H9 (cell line): ENCODE results near the gene TEDDM1. TPM values are rescaled to one million over a fixed set of nuclear protein-coding genes. Genes with fewer than 3 reads are reported as not detected.

Experiments
- DNase-seq: peaks from one replicate; pipeline ENCODE4 v3.0.0-alpha.2; 2017
- H2AFZ ChIP-seq: one replicate; pipeline ENCODE4 v1.6.1; 2013; ENCODE audit warnings: mild to moderate bottlenecking, low read length, control low read depth, moderate library complexity
- H2AK5ac ChIP-seq: 2 replicates; pipeline ENCODE4 v1.6.1; 2013; ENCODE audit warnings: low read length, control low read depth, mixed read lengths; ENCODE audit not compliant: insufficient read length
- H2BK120ac ChIP-seq: one replicate; pipeline ENCODE4 v1.6.1; 2013; ENCODE audit warnings: low read depth, mild to moderate bottlenecking, low read length, control low read depth, inconsistent platforms; ENCODE audit not compliant: poor library complexity, severe bottlenecking
- H2BK12ac ChIP-seq: 2 replicates; pipeline ENCODE4 v1.6.1; 2013; ENCODE audit warnings: low read length, control low read depth, mixed read lengths, low read depth; ENCODE audit not compliant: insufficient read length
- H2BK15ac ChIP-seq: 2 replicates; pipeline ENCODE4 v1.6.1; 2013; ENCODE audit warnings: low read depth, low read length, control low read depth
- H2BK20ac ChIP-seq: one replicate; pipeline ENCODE4 v1.6.1; 2013; ENCODE audit warnings: low read depth, mild to moderate bottlenecking, low read length, control low read depth, inconsistent platforms; ENCODE audit not compliant: poor library complexity, severe bottlenecking
- H2BK5ac ChIP-seq: 2 replicates; pipeline ENCODE4 v1.6.1; 2013; ENCODE audit warnings: low read length, control low read depth, mixed read lengths; ENCODE audit not compliant: insufficient read length
- H3K14ac ChIP-seq: 2 replicates; pipeline ENCODE4 v1.6.1; 2013; ENCODE audit warnings: low read length, control low read depth; ENCODE audit not compliant: insufficient read depth
- H3K18ac ChIP-seq: 2 replicates; pipeline ENCODE4 v1.6.1; 2013; ENCODE audit warnings: low read depth, mild to moderate bottlenecking, mixed read lengths, low read length, control low read depth; ENCODE audit not compliant: insufficient read length
- H3K23ac ChIP-seq: 2 replicates; pipeline ENCODE4 v1.6.1; 2013; ENCODE audit warnings: low read length, control low read depth, mixed read lengths, low read depth; ENCODE audit not compliant: insufficient read length
- H3K23me2 ChIP-seq: 2 replicates; pipeline ENCODE4 v1.6.1; 2013; ENCODE audit warnings: low read depth, mild to moderate bottlenecking, mixed read lengths, low read length, control low read depth; ENCODE audit not compliant: insufficient read length, poor library complexity, severe bottlenecking
- H3K27ac ChIP-seq: 2 replicates; pipeline ENCODE4 v1.5.1; 2013; ENCODE audit warnings: low read length, control low read depth, mixed read lengths, low read depth; ENCODE audit not compliant: insufficient read length
- H3K27me3 ChIP-seq: 2 replicates; pipeline ENCODE4 v1.6.1; 2013; ENCODE audit warnings: low read length, control low read depth, inconsistent platforms; ENCODE audit not compliant: insufficient read depth
- H3K4ac ChIP-seq: 2 replicates; pipeline ENCODE4 v1.6.1; 2013; ENCODE audit warnings: low read depth, mild to moderate bottlenecking, control low read depth, inconsistent platforms, low read length, moderate library complexity
- H3K4me1 ChIP-seq: 2 replicates; pipeline ENCODE4 v1.6.1; 2013; ENCODE audit warnings: low read length, control low read depth, inconsistent platforms; ENCODE audit not compliant: insufficient read depth
- H3K4me2 ChIP-seq: 2 replicates; pipeline ENCODE4 v1.6.1; 2013; ENCODE audit warnings: low read length, control low read depth, mixed read lengths; ENCODE audit not compliant: insufficient read length, insufficient read depth
- H3K56ac ChIP-seq: 2 replicates; pipeline ENCODE4 v1.6.1; 2013; ENCODE audit warnings: low read depth, mild to moderate bottlenecking, mixed read lengths, low read length, control low read depth; ENCODE audit not compliant: insufficient read length
- H3K79me1 ChIP-seq: 2 replicates; pipeline ENCODE4 v1.6.1; 2013; ENCODE audit warnings: low read depth, mild to moderate bottlenecking, moderate library complexity, low read length, control low read depth, inconsistent platforms; ENCODE audit not compliant: insufficient read depth, poor library complexity, severe bottlenecking
- H3K79me2 ChIP-seq: 2 replicates; pipeline ENCODE4 v1.6.1; 2013; ENCODE audit warnings: low read length, control low read depth, inconsistent platforms; ENCODE audit not compliant: insufficient read depth
- H3K9ac ChIP-seq: 2 replicates; pipeline ENCODE4 v1.6.1; 2013; ENCODE audit warnings: low read length, control low read depth, mixed read lengths; ENCODE audit not compliant: insufficient read length; ENCODE audit errors: extremely low read depth
- H3K9me3 ChIP-seq: one replicate; pipeline ENCODE4 v1.6.1; 2013; ENCODE audit warnings: low read depth, low read length, inconsistent platforms; ENCODE audit not compliant: control insufficient read depth
- H3T11ph ChIP-seq: one replicate; pipeline ENCODE4 v1.6.1; 2013; ENCODE audit warnings: mild to moderate bottlenecking, low read length, control low read depth, inconsistent platforms
- H4K20me1 ChIP-seq: one replicate; pipeline ENCODE4 v1.6.1; 2013; ENCODE audit not compliant: control insufficient read depth, insufficient read length, insufficient read depth
- H4K5ac ChIP-seq: 2 replicates; pipeline ENCODE4 v1.6.1; 2013; ENCODE audit warnings: low read depth, mild to moderate bottlenecking, mixed read lengths, low read length, control low read depth; ENCODE audit not compliant: insufficient read length
- H4K8ac ChIP-seq: replicated peaks from 2 replicates; pipeline ENCODE4 v1.6.1; 2013; ENCODE audit warnings: low read length, control low read depth, mixed read lengths, low read depth; ENCODE audit not compliant: insufficient read length
- H4K91ac ChIP-seq: 2 replicates; pipeline ENCODE4 v1.6.1; 2013; ENCODE audit warnings: low read depth, mild to moderate bottlenecking, moderate library complexity, mixed read lengths, low read length, control low read depth; ENCODE audit not compliant: insufficient read length
- H3K27ac Mint-ChIP-seq, 3 experiments: 2 replicates in 2 of 3; 3 replicates in 1 of 3; pipeline ENCODE4 v1.8.0; 2020 to 2021; ENCODE audit warnings: mixed read lengths in 3 of 3, mild to moderate bottlenecking in 1 of 3, moderate library complexity in 1 of 3
- H3K27me3 Mint-ChIP-seq: 2 replicates; pipeline ENCODE4 v1.8.0; 2021; ENCODE audit warnings: low read depth, mild to moderate bottlenecking, moderate library complexity, mixed read lengths
- H3K36me3 Mint-ChIP-seq, 3 experiments: 2 replicates in 2 of 3; 3 replicates in 1 of 3; pipeline ENCODE4 v1.8.0; 2020 to 2021; ENCODE audit warnings: low read depth in 3 of 3, mixed read lengths in 3 of 3; ENCODE audit not compliant: insufficient read depth in 1 of 3
- H3K4me1 Mint-ChIP-seq, 2 experiments: 2 replicates each; pipeline ENCODE4 v1.8.0; 2020; ENCODE audit warnings: mixed read lengths in 2 of 2
- H3K4me3 Mint-ChIP-seq, 2 experiments: 2 replicates in 1 of 2; 3 replicates in 1 of 2; pipeline ENCODE4 v1.8.0; 2020 to 2021; ENCODE audit warnings: mild to moderate bottlenecking in 2 of 2, mixed read lengths in 2 of 2, moderate library complexity in 1 of 2
- H3K9me3 Mint-ChIP-seq, 2 experiments: 2 replicates in 1 of 2; 3 replicates in 1 of 2; pipeline ENCODE4 v1.8.0; 2020; ENCODE audit warnings: mild to moderate bottlenecking in 2 of 2, mixed read lengths in 2 of 2, moderate library complexity in 1 of 2
- CTCF ChIP-seq: fragments of 200-600 bp; sonication (generic); conservative IDR thresholded peaks from 3 replicates; pipeline ENCODE4 v1.8.0; 2021; ENCODE audit warnings: antibody characterized with exemption, mild to moderate bottlenecking
- WGBS: extraction: QIAGEN DNeasy Blood & Tissue Kit; methylation state at CpG from one replicate; pipeline ENCODE4 v1.1.7; 2013; ENCODE audit warnings: missing lambda C conversion rate, low lambda C conversion rate, mixed read lengths; ENCODE audit not compliant: insufficient read length; ENCODE audit errors: extremely low coverage; 5-methylcytosine and 5-hydroxymethylcytosine counted together
- total RNA-seq: library from RNA; stranded (reverse); gene quantifications from 2 replicates; pipeline ENCODE4 v1.2.1, GENCODE V29; 2021

The TEDDM1 gene
- total RNA-seq, 1 experiment from 2014 or later, result not detected

- Histone ChIP-seq H3K79me2 (no peaks in the 10 kb centered on the region), H3K9ac (no peak overlapping the region), H3T11ph (no peak overlapping the region), H3K4me2 (no peak overlapping the region), H4K91ac (no peak overlapping the region), H3K27me3 (no peaks in the 10 kb centered on the region), H2BK20ac (no peak overlapping the region), H4K5ac (no peak overlapping the region), H3K18ac (no peak overlapping the region), H3K4ac (no peak overlapping the region), H4K20me1 (no peaks in the 10 kb centered on the region), H2BK5ac (no peak overlapping the region), H2BK120ac (no peak overlapping the region), H3K9me3 (no peaks in the 10 kb centered on the region), H3K23me2 (no peaks in the 10 kb centered on the region), H2AK5ac (no peak overlapping the region), H3K14ac (no peak overlapping the region), H2AFZ (no peak overlapping the region), H2BK12ac (no peak overlapping the region), H3K56ac (no peak overlapping the region), H3K23ac (no peak overlapping the region), H3K79me1 (no peaks in the 10 kb centered on the region), H3K27ac (no peak overlapping the region), H2BK15ac (no peak overlapping the region), H4K8ac (no peak overlapping the region), H3K4me1 (peaks cover 3% of the 10 kb centered on the region; the same call in 1 of the 2 replicates)
- no peak for TF ChIP-seq CTCF
- H3K4me1 Mint-ChIP-seq, result peaks cover 25 to 33% of the 10 kb centered on the region in 2 experiments
- WGBS, result no CpG with 5 or more reads among the region's 2 CpGs
- H3K4me3 Mint-ChIP-seq, result no peak overlapping the region
- DNase-seq, result no peak
- H3K9me3 Mint-ChIP-seq, result no peaks in the 10 kb centered on the region; a peak in 1 of 5 replicates
- no peak overlapping the region for H3K27ac Mint-ChIP-seq
- H3K27me3 Mint-ChIP-seq, result no peaks in the 10 kb centered on the region
- H3K36me3 Mint-ChIP-seq, result no peaks in the 10 kb centered on the region
These were observed 44.8 kb downstream of the TEDDM1 start for GRCh38 chr1:182355723-182356098.
